Measurements from ENCODE around the gene EPHB1. TPM values are rescaled to one million over a fixed set of nuclear protein-coding genes. Genes with fewer than 3 reads are reported as not detected.

EPHB1 gene
- total and polyA plus RNA-seq, 9 donors = 3.5 to 53.4 (median 34.4) TPM

- DNase-seq = no peak
- Histone ChIP-seq H3K4me1 (ENCODE audit: control insufficient read depth, insufficient read depth, low read length) (peaks cover 10% of the 10 kb centered on the region), H3K9me3 (replicated peaks; ENCODE audit: control insufficient read depth, low read depth, low read length) (no peaks in the 10 kb centered on the region), H3K36me3 (ENCODE audit: control insufficient read depth, insufficient read depth, low read length) (no peaks in the 10 kb centered on the region), H3K27ac (ENCODE audit: low read length) (no peak overlapping the region), H3K27me3 (ENCODE audit: control insufficient read depth, insufficient read depth, low read length) (no peaks in the 10 kb centered on the region), H3K4me3 (ENCODE audit: low read length) (no peak overlapping the region)
- WGBS (ENCODE audit: insufficient coverage) = no CpG with 5 or more reads among the region's 1 CpG
Measured at GRCh38 chr3:134873789-134874188, 78.7 kb downstream of the EPHB1 start.

GRCh38 chr3:134874737-134875413 is 79.8 kb downstream of the EPHB1 start:
- 52% methylated on average over 8 of the region's 10 CpGs for WGBS (ENCODE audit: insufficient coverage)
- Histone ChIP-seq H3K4me3 (ENCODE audit: low read length) (no peak overlapping the region), H3K4me1 (ENCODE audit: control insufficient read depth, insufficient read depth, low read length) (peaks cover 14% of the 10 kb centered on the region), H3K9me3 (replicated peaks; ENCODE audit: control insufficient read depth, low read depth, low read length) (no peaks in the 10 kb centered on the region), H3K36me3 (ENCODE audit: control insufficient read depth, insufficient read depth, low read length) (no peaks in the 10 kb centered on the region), H3K27ac (ENCODE audit: low read length) (no peak overlapping the region), H3K27me3 (ENCODE audit: control insufficient read depth, insufficient read depth, low read length) (no peaks in the 10 kb centered on the region)
- peak; percentile 33 for DNase-seq

GRCh38 chr3:134876836-134877235 is 81.8 kb downstream of the EPHB1 start:
- no peak for DNase-seq
- no peaks in the 10 kb centered on the region for H3K36me3 ChIP-seq (ENCODE audit: control insufficient read depth, insufficient read depth, low read length)
- H3K4me1 ChIP-seq (ENCODE audit: control insufficient read depth, insufficient read depth, low read length) = peaks cover 29% of the 10 kb centered on the region
- no peaks in the 10 kb centered on the region for H3K27me3 ChIP-seq (ENCODE audit: control insufficient read depth, insufficient read depth, low read length)
- H3K27ac ChIP-seq (ENCODE audit: low read length) = no peak overlapping the region
- 90% methylated on average over 2 of the region's 2 CpGs for WGBS (ENCODE audit: insufficient coverage)
- no peaks in the 10 kb centered on the region for H3K9me3 ChIP-seq (replicated peaks; ENCODE audit: control insufficient read depth, low read depth, low read length)
- no peak overlapping the region for H3K4me3 ChIP-seq (ENCODE audit: low read length)

- H3K4me1 ChIP-seq (ENCODE audit: control insufficient read depth, insufficient read depth, low read length) = peaks cover 29% of the 10 kb centered on the region
- no peak overlapping the region for H3K27ac ChIP-seq (ENCODE audit: low read length)
- no peaks in the 10 kb centered on the region for H3K27me3 ChIP-seq (ENCODE audit: control insufficient read depth, insufficient read depth, low read length)
- H3K36me3 ChIP-seq (ENCODE audit: control insufficient read depth, insufficient read depth, low read length) = no peaks in the 10 kb centered on the region
- H3K9me3 ChIP-seq (replicated peaks; ENCODE audit: control insufficient read depth, low read depth, low read length) = no peaks in the 10 kb centered on the region
- H3K4me3 ChIP-seq (ENCODE audit: low read length) = no peak overlapping the region
- 100% methylated on average over 1 of the region's 5 CpGs for WGBS (ENCODE audit: insufficient coverage)
- DNase-seq = peak; percentile 15
Measured at GRCh38 chr3:134877788-134878187, 82.7 kb downstream of the EPHB1 start.

GRCh38 chr3:134879990-134880389 is 84.9 kb downstream of the EPHB1 start:
- no peak overlapping the region for H3K4me3 ChIP-seq (ENCODE audit: low read length)
- no CpG with 5 or more reads among the region's 1 CpG for WGBS (ENCODE audit: insufficient coverage)
- H3K4me1 ChIP-seq (ENCODE audit: control insufficient read depth, insufficient read depth, low read length) = peaks cover 23% of the 10 kb centered on the region
- no peaks in the 10 kb centered on the region for H3K36me3 ChIP-seq (ENCODE audit: control insufficient read depth, insufficient read depth, low read length)
- no peaks in the 10 kb centered on the region for H3K27me3 ChIP-seq (ENCODE audit: control insufficient read depth, insufficient read depth, low read length)
- H3K27ac ChIP-seq (ENCODE audit: low read length) = peak overlapping the region; percentile 42
- peak; percentile 71 for DNase-seq
- no peaks in the 10 kb centered on the region for H3K9me3 ChIP-seq (replicated peaks; ENCODE audit: control insufficient read depth, low read depth, low read length)

- H3K9me3 ChIP-seq (replicated peaks; ENCODE audit: control insufficient read depth, low read depth, low read length) = no peaks in the 10 kb centered on the region
- no peak overlapping the region for H3K4me3 ChIP-seq (ENCODE audit: low read length)
- H3K27me3 ChIP-seq (ENCODE audit: control insufficient read depth, insufficient read depth, low read length) = no peaks in the 10 kb centered on the region
- H3K4me1 ChIP-seq (ENCODE audit: control insufficient read depth, insufficient read depth, low read length) = peaks cover 19% of the 10 kb centered on the region
- WGBS (ENCODE audit: insufficient coverage) = 87% methylated on average over 4 of the region's 4 CpGs
- peak overlapping the region; percentile 4 for H3K27ac ChIP-seq (ENCODE audit: low read length)
- H3K36me3 ChIP-seq (ENCODE audit: control insufficient read depth, insufficient read depth, low read length) = no peaks in the 10 kb centered on the region
- peak; percentile 51 for DNase-seq
Measured at GRCh38 chr3:134880431-134880830, 85.4 kb downstream of the EPHB1 start.

GRCh38 chr3:134881305-134881704 is 86.2 kb downstream of the EPHB1 start:
- Histone ChIP-seq H3K27me3 (ENCODE audit: control insufficient read depth, insufficient read depth, low read length) (no peaks in the 10 kb centered on the region), H3K36me3 (ENCODE audit: control insufficient read depth, insufficient read depth, low read length) (no peaks in the 10 kb centered on the region), H3K4me1 (ENCODE audit: control insufficient read depth, insufficient read depth, low read length) (peaks cover 19% of the 10 kb centered on the region), H3K27ac (ENCODE audit: low read length) (no peak overlapping the region), H3K4me3 (ENCODE audit: low read length) (no peak overlapping the region), H3K9me3 (replicated peaks; ENCODE audit: control insufficient read depth, low read depth, low read length) (no peaks in the 10 kb centered on the region)
- 100% methylated on average over 1 of the region's 4 CpGs for WGBS (ENCODE audit: insufficient coverage)
- no peak for DNase-seq

GRCh38 chr3:134883697-134884385 is 88.8 kb downstream of the EPHB1 start:
- no peak overlapping the region for H3K4me3 ChIP-seq (ENCODE audit: low read length)
- no peaks in the 10 kb centered on the region for H3K9me3 ChIP-seq (replicated peaks; ENCODE audit: control insufficient read depth, low read depth, low read length)
- no peak overlapping the region for H3K27ac ChIP-seq (ENCODE audit: low read length)
- no peaks in the 10 kb centered on the region for H3K27me3 ChIP-seq (ENCODE audit: control insufficient read depth, insufficient read depth, low read length)
- WGBS (ENCODE audit: insufficient coverage) = 94% methylated on average over 3 of the region's 5 CpGs
- H3K4me1 ChIP-seq (ENCODE audit: control insufficient read depth, insufficient read depth, low read length) = peaks cover 19% of the 10 kb centered on the region
- no peak for DNase-seq
- no peaks in the 10 kb centered on the region for H3K36me3 ChIP-seq (ENCODE audit: control insufficient read depth, insufficient read depth, low read length)

GRCh38 chr3:134885877-134886621 is 91.0 kb downstream of the EPHB1 start:
- peaks cover 3% of the 10 kb centered on the region for H3K4me1 ChIP-seq (ENCODE audit: control insufficient read depth, insufficient read depth, low read length)
- no peaks in the 10 kb centered on the region for H3K9me3 ChIP-seq (replicated peaks; ENCODE audit: control insufficient read depth, low read depth, low read length)
- H3K36me3 ChIP-seq (ENCODE audit: control insufficient read depth, insufficient read depth, low read length) = no peaks in the 10 kb centered on the region
- WGBS (ENCODE audit: insufficient coverage) = 70% methylated on average over 3 of the region's 6 CpGs
- H3K27me3 ChIP-seq (ENCODE audit: control insufficient read depth, insufficient read depth, low read length) = no peaks in the 10 kb centered on the region
- no peak overlapping the region for H3K27ac ChIP-seq (ENCODE audit: low read length)
- DNase-seq = no peak
- H3K4me3 ChIP-seq (ENCODE audit: low read length) = no peak overlapping the region

- no peaks in the 10 kb centered on the region for H3K4me1 ChIP-seq (ENCODE audit: control insufficient read depth, insufficient read depth, low read length)
- H3K4me3 ChIP-seq (ENCODE audit: low read length) = no peak overlapping the region
- no peak overlapping the region for H3K27ac ChIP-seq (ENCODE audit: low read length)
- H3K36me3 ChIP-seq (ENCODE audit: control insufficient read depth, insufficient read depth, low read length) = no peaks in the 10 kb centered on the region
- no peaks in the 10 kb centered on the region for H3K9me3 ChIP-seq (replicated peaks; ENCODE audit: control insufficient read depth, low read depth, low read length)
- no peaks in the 10 kb centered on the region for H3K27me3 ChIP-seq (ENCODE audit: control insufficient read depth, insufficient read depth, low read length)
- DNase-seq = no peak
- 87% methylated on average over 2 of the region's 4 CpGs for WGBS (ENCODE audit: insufficient coverage)
Measured at GRCh38 chr3:134886991-134887390, 91.9 kb downstream of the EPHB1 start.
